Measurements from ENCODE around the gene SOBP.

GRCh38 chr6:107662333-107662732 lies 172.4 kb downstream of the SOBP start:
- TF ChIP-seq, protein P1, sequence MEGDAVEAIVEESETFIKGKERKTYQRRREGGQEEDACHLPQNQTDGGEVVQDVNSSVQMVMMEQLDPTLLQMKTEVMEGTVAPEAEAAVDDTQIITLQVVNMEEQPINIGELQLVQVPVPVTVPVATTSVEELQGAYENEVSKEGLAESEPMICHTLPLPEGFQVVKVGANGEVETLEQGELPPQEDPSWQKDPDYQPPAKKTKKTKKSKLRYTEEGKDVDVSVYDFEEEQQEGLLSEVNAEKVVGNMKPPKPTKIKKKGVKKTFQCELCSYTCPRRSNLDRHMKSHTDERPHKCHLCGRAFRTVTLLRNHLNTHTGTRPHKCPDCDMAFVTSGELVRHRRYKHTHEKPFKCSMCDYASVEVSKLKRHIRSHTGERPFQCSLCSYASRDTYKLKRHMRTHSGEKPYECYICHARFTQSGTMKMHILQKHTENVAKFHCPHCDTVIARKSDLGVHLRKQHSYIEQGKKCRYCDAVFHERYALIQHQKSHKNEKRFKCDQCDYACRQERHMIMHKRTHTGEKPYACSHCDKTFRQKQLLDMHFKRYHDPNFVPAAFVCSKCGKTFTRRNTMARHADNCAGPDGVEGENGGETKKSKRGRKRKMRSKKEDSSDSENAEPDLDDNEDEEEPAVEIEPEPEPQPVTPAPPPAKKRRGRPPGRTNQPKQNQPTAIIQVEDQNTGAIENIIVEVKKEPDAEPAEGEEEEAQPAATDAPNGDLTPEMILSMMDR (IDR thresholded peaks at IDR 0.05; ENCODE audit: low read depth, low read length) = no peak
- TF ChIP-seq EZH2phosphoT487 (IDR thresholded peaks at IDR 0.05; ENCODE audit: low read depth) = no peak
